AG04449 (cell line): Measurements from ENCODE around the gene C12orf57.
A peak's percentile ranks its signal among the peaks of the same experiment; 100 is the strongest.

Experiments
- CTCF ChIA-PET: fragments of 350-600 bp; formaldehyde crosslinking; extraction: SDS; loops from one replicate; lab custom pipeline; 2021; ENCODE audit warnings: antibody characterized with exemption; lab: Yijun Ruan, JAX
- POLR2A ChIA-PET: fragments of 400-600, 350-600 bp; formaldehyde crosslinking; extraction: SDS; loops from one replicate; lab custom pipeline; 2020; ENCODE audit warnings: antibody characterized with exemption, inconsistent platforms; lab: Yijun Ruan, JAX
- DNase-seq: peaks from one replicate; pipeline ENCODE4 v3.0.0-alpha.2; 2010; ENCODE audit warnings: low read depth, low spot score
- H3K4me3 ChIP-seq: 2 replicates; pipeline ENCODE4 v1.5.1; 2011; ENCODE audit warnings: low read depth, mild to moderate bottlenecking, control low read depth, low read length
- TF ChIP-seq, protein P1 (sequence below): IDR thresholded peaks from one replicate; pipeline ENCODE4 v1.5.1; 2011; ENCODE audit warnings: mild to moderate bottlenecking, moderate library complexity, low read length, control low read depth, inconsistent platforms; ENCODE audit not compliant: insufficient read depth; ENCODE audit errors: missing control alignments

C12orf57 gene

DNA sequence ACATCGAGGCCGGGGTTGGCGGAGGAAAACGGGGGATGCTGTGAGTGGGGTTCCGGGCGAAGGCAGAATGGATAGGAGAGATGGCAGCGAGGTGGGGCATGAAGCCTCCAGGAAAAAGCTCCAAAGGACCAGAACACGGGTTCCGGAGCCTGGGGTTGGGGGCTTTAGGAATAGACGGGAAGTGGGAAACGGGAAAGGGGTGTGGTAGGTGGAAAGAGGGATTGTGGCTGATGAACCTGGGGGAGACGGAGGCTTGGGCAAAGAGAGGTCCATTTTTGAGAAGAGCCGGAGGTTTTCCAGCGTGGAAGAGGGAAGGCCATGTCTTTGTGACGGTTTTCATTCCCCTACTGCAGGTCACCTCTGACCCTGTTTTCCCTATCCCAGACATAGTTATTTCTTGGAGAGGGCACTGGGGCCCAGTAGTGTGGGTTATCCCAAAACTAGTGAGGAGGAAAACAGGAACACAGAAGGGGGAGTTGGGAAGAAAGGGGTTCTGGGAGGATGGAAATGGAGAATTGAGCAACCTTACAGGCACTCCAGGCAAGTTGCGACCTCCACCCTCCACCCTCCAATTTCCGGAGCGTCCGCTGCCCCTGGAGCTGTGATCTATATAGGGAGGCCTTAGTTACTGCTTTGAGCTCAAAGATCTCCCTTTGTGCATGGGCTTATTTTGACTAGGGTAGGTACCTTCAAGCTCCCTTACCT is 15.0 kb upstream of the C12orf57 start:
- CTCF ChIA-PET, result interaction anchor here (0.6 to 9.0 kb wide), 8 partner anchors 9 to 60 kb away, joined by 3 to 164 read pairs (median 6); partner anchors contain the start of genes C12orf57, ENO2 and RNU7-1
- TF ChIP-seq, protein P1, sequence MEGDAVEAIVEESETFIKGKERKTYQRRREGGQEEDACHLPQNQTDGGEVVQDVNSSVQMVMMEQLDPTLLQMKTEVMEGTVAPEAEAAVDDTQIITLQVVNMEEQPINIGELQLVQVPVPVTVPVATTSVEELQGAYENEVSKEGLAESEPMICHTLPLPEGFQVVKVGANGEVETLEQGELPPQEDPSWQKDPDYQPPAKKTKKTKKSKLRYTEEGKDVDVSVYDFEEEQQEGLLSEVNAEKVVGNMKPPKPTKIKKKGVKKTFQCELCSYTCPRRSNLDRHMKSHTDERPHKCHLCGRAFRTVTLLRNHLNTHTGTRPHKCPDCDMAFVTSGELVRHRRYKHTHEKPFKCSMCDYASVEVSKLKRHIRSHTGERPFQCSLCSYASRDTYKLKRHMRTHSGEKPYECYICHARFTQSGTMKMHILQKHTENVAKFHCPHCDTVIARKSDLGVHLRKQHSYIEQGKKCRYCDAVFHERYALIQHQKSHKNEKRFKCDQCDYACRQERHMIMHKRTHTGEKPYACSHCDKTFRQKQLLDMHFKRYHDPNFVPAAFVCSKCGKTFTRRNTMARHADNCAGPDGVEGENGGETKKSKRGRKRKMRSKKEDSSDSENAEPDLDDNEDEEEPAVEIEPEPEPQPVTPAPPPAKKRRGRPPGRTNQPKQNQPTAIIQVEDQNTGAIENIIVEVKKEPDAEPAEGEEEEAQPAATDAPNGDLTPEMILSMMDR, result no peak

DNA sequence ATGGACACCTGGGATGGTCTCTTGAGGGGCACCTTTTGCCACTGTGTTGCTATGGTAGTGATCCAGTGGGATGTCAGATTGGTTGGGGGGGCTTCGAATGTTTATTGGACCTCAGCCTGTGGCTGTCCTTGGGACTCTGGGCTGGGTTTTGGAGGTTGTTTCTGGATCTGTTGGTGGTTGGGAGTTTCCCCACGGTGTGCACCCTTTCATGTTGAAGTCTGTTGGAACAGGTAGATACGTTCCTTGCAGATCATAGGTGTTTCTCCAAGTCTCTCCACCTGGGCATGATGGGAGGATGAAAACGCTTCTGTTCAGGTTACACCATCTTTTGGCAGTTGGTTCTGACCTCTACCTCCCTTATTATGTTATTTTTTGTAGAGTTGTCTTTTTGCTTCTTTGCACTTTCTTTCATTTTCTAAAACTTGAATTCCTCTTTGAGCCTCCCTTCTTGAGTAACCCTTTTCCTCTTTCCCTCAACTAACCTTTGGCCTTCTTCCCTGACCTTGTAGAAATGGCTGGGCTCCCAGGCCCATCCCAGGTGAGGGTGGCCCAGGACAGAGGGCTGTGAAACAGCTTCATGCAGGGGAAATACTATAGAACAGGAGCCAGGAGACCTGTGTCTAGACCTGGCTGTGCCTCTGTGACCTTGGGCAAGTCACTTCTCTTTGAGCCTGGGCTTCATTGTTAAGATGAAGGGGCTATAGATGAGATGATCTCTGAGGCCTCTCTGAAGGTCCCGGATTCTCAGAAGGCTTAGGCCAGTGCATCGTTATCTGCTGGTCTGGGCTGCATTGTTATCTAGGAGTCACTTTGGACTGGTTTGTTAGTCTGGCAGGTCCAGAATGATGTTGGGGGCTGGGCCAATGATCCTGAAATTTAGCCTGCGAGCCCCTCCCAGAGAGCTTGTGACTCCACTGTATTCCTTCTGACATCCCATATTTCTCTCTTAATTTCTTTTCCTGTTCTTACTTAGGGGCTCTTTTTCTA is 14.1 kb upstream of the C12orf57 start:
- ChIA-PET CTCF (interaction anchor here (0.6 to 9.0 kb wide), 7 partner anchors 8 to 60 kb away, joined by 3 to 164 read pairs (median 7); partner anchors contain the start of genes C12orf57, RNU7-1 and SPSB2), POLR2A (interaction anchor here (1.2 to 2.6 kb wide), 5 partner anchors 8 to 57 kb away, joined by 3 to 19 read pairs (median 5); partner anchors contain the start of genes C12orf57, RNU7-1 and SPSB2)
- DNase-seq, result no peak
- TF ChIP-seq, protein P1, result no peak
- peak overlapping the region; percentile 83 for H3K4me3 ChIP-seq

More for the DNA sequence above, 15.0 kb upstream of the C12orf57 start:
- POLR2A ChIA-PET, result interaction anchor here (0.5 to 2.6 kb wide), 6 partner anchors 9 to 260 kb away, joined by 3 to 19 read pairs (median 4); partner anchors contain the start of genes C12orf57, PEX5, RNU7-1 and SPSB2
- peak overlapping the region; percentile 83 for H3K4me3 ChIP-seq
- no peak for DNase-seq

DNA sequence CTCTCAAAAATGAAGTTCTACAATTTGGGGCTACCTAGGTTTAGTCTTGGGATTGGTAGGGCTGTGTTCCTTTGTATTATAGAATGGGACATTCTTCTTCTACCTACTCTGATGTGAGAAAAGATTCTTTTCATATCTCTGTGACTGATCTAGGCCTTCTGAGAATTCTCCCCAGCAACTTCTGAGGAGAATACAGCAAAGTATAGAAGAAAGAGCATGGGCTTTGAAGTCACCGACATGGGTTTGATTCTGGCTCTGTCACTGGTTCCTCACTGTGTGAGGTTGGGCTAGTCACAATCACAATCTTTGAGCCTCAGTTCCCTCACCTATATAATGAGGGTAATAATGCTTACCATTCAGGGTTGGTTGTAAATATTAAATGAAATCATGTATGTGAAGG is 11.1 kb upstream of the C12orf57 start:
- DNase-seq, result no peak
- ChIA-PET CTCF (interaction anchor here (0.8 to 10.1 kb wide), 6 partner anchors 7 to 63 kb away, joined by 3 to 134 read pairs (median 5); partner anchors contain the start of genes C12orf57, RNU7-1 and SPSB2), POLR2A (interaction anchor here (0.6 kb wide), 1 partner anchor 399 kb away, joined by 3 read pairs; no protein-coding TSS in a partner anchor)
- TF ChIP-seq, protein P1, result no peak
- no peak overlapping the region for H3K4me3 ChIP-seq

DNA sequence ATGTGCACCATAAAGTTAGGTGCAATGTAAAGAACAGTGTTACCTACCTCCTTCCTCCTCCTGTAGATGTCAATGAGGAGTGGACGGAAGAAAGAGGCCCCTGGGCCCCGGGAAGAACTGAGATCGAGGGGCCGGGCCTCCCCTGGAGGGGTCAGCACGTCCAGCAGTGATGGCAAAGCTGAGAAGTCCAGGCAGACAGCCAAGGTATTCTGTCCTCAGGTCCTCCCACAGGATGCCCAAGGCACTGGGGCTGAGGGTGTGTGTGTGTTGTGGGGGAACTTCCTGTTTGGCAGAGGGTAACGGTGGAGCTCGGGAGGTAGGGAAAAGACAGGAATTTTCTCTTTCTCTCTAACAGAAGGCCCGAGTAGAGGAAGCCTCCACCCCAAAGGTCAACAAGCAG is 9.7 kb upstream of the C12orf57 start:
- TF ChIP-seq, protein P1, result no peak
- POLR2A ChIA-PET, result interaction anchor here (0.6 to 2.4 kb wide), 3 partner anchors 8 to 14 kb away, joined by 3 to 12 read pairs (median 6); partner anchors contain the start of genes C12orf57 and RNU7-1
- no peak for DNase-seq
- no peak overlapping the region for H3K4me3 ChIP-seq
- CTCF ChIA-PET, result interaction anchor here (1.0 to 10.1 kb wide), 5 partner anchors 9 to 65 kb away, joined by 3 to 134 read pairs (median 7); partner anchors contain the start of genes C12orf57, RNU7-1 and SPSB2

DNA sequence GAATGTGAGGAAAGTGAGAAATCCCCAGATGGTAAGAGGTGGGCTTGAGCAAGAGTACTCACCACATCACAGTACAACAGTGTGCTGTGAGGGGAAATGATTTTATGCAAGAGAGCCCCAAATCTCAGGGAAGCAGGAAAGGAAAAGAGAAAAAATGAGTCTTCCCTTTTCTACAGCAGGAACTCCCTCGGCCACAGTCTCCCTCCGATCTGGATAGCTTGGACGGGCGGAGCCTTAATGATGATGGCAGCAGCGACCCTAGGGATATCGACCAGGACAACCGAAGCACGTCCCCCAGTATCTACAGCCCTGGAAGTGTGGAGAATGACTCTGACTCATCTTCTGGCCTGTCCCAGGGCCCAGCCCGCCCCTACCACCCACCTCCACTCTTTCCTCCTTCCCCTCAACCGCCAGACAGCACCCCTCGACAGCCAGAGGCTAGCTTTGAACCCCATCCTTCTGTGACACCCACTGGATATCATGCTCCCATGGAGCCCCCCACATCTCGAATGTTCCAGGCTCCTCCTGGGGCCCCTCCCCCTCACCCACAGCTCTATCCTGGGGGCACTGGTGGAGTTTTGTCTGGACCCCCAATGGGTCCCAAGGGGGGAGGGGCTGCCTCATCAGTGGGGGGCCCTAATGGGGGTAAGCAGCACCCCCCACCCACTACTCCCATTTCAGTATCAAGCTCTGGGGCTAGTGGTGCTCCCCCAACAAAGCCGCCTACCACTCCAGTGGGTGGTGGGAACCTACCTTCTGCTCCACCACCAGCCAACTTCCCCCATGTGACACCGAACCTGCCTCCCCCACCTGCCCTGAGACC is 8.2 kb upstream of the C12orf57 start:
- no peak overlapping the region for H3K4me3 ChIP-seq
- no peak for DNase-seq
- ChIA-PET POLR2A (interaction anchor here (2.3 to 2.4 kb wide), 2 partner anchors 8 to 10 kb away, joined by 6 to 12 read pairs; partner anchors contain the start of genes C12orf57 and RNU7-1), CTCF (interaction anchor here (1.1 to 10.1 kb wide), 7 partner anchors 8 to 66 kb away, joined by 3 to 134 read pairs (median 5); partner anchors contain the start of genes RNU7-1 and SPSB2)
- TF ChIP-seq, protein P1, result no peak
